GM21619 (cell line): ENCODE results near the gene USP19.

Experiments
- ATAC-seq: cut with Tn5 transposase; IDR thresholded peaks from one replicate; pipeline ENCODE4 v1.9.1; 2021; ENCODE audit not compliant: unreplicated experiment

Gene USP19

GRCh38 chr3:49120438-49121131 is at the start of gene USP19:
Gene USP19 (minus strand): TSS chr3:49120823. CDS start chr3:49119145, 1,678 bp downstream.
- peak; percentile 87 for ATAC-seq

GRCh38 chr3:49166752-49167556 is 46.3 kb upstream of the USP19 start:
- ATAC-seq, result no peak

GRCh38 chr3:49165771-49166751 is 45.4 kb upstream of the USP19 start, which contains the start of gene CCDC71:
Gene CCDC71 (minus strand): TSS chr3:49166331. CDS start chr3:49164208, 2,123 bp downstream.
- ATAC-seq, result peak; percentile 72

DNA sequence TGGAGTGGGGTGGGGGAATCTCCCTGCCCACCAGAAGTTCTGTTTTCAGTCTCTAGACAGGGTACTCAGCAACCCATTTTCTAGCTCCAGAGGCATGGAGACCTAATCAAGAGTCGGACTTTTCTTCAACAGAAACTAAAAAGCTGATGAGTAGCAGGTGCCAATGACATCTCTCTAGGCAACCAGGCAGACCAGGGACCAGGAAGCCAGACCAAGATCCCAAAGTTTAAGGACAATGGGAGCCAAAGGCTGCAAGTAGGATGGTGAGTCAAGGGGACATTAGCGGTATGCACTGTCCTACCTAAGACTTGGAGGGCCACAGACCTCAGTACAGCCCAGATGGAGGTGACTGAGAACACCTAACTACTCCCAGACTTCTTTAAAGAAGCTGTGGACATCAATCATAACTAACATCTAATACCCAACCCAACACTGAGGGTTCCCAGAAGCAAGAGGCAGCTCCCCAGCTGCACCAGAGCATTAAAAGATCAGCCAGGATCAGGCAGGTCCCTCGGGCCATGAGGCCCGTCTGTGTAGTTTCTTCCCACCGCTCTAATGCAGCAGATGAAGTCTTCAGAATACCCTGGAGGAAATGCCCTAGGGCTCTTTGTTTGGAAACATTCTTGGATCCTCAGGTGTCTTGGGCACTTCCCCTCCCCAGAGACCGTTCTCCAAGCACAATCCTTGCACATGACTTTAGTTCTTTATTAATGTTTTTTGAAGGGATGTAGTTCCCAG is 44.5 kb upstream of the USP19 start:
- ATAC-seq, result no peak

DNA sequence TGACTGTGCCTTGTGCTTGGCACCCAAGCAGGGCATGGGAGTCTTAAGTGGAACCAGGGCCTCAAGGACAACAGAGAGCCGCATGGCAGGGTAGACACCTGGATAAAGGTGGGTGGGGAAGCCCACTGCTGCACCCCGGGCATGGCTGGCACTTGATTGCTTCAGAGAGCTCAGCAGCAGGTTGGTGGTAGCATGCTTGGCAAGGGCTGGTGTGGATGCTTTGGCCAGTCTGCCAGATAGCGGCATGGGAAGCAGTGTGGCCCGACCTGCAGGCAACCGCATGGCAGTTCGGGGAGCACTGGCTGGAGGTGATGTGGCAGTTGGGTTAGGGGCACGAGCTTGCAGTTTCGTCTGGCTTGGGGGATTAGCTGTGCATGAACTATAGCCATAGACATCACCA is 43.0 kb upstream of the USP19 start:
- no peak for ATAC-seq

- ATAC-seq, result no peak
Observed at GRCh38 chr3:49162751-49163419, 42.3 kb upstream of the USP19 start.

- no peak for ATAC-seq
Observed at GRCh38 chr3:49161808-49162530, 41.3 kb upstream of the USP19 start.

DNA sequence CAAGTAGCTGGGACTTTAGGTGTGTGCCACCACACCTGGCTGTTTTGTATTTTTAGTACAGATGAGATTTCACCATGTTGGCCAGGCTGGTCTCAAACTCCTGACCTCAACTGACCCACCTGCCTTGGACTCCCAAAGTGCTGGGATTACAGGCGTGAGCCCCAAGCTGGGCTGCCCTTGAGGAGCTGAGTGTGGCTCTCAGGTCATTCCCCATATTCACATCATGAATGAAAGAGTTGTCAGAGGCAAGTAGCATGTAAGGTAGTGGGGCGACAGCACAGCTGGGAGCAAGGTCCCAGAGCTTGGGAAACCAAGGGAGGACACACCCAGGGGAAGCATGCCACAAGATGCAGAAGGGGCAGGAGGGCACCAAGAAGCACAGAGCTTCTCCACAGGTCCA is 40.6 kb upstream of the USP19 start:
- no peak for ATAC-seq

DNA sequence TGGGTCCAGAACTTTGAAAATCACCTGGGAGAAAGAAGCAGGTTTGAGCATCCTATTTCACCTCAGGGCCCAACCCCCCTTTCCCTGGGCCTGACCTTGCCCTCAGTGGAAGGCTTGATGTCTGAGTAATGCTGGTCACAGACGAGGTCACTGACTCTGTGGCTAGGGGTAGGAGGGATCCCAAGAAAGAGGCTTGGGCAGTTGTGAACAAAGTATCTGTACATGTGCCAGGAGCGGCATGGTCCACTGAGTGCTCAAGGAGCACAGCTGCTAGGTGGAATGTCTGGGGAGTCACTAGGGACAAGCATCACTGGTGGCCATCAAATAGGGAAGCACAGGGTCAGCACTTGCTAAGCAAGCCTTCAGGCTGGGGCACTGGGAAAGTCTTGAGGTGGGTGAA is 38.2 kb upstream of the USP19 start:
- ATAC-seq, result no peak

- ATAC-seq, result no peak
Observed at GRCh38 chr3:49158103-49158709, 37.6 kb upstream of the USP19 start.

- no peak for ATAC-seq
Observed at GRCh38 chr3:49157289-49157688, 36.7 kb upstream of the USP19 start.

DNA sequence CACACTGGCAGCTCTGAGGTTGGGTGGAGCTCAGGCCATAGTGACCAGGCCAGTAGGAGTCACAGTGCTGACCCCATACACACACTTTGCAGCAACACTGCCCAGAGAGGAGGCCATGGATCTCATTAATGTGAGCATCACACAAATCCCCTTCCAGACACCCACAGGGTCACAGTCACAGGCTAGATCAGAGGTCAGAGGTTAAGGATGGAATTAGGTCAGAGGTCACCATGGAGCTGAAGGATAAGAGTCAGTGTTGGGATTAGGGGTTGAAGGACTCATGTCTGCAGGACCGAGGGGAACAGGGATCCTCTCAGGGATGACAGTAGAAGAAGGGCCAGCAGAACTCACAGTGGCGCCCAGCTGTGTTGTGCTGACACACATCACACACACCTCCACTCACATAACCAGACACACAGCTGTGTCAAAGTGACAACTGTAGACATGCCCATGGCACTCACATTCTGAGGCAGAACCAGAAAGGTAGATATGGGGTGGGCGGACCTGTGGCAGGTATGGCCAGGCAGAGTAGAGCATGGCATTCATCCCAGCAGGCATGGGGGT is 32.8 kb upstream of the USP19 start:
- no peak for ATAC-seq

- ATAC-seq, result no peak
Observed at GRCh38 chr3:49151610-49152009, 31.0 kb upstream of the USP19 start.

DNA sequence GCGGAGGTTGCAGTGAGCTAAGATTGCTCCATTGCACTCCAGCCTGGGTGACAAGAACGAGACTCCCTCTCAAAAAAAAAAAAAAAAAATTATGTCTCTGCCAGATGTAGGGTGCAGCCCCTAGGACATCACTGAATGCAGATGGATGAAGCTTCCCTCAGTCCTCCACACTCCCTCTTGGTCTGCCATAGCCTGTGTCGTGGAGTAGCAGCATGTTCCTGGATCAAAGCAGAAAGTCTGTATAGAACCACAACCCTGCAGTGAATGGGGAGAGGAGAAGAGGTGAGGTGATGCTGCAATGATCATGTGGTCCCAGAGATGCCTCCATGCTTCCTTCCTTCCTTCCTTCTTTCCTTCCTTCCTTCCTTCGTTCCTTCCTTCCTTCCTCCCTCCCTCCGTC is 27.5 kb upstream of the USP19 start:
- ATAC-seq, result no peak

GRCh38 chr3:49140080-49140479 is 19.5 kb upstream of the USP19 start:
- ATAC-seq, result no peak

DNA sequence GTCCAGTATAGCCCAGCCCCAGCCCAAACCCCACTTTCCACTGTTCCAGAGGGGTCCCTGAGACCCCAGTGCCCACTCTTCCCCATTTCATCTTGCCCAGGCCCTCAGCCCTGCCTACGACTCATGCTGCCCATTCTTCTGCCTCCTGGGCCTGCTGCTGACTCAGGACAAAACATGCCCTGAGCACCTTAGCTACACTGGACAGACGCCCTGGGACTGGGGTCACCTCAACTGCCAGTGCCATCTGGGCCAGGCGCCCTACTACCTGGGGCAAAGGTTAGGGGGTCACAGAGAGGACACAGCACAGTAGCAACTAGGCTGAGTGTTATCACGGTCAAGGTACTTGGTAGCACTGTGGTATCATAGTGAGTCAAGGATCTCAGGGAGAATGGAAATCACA is 14.9 kb upstream of the USP19 start:
- no peak for ATAC-seq

GRCh38 chr3:49134471-49135265 is 14.0 kb upstream of the USP19 start:
- no peak for ATAC-seq
